Measurements from ENCODE around the gene HDC. TPM values are rescaled to one million over a fixed set of nuclear protein-coding genes. Genes with fewer than 3 reads are reported as not detected.

HDC gene
- total RNA-seq, 1 donor = not detected

GRCh38 chr15:50238255-50238654 lies 27.3 kb downstream of the HDC start:
- TF ChIP-seq CTCF (IDR thresholded peaks at IDR 0.05; ENCODE audit: insufficient read depth, low read depth, low read length) = no peak
- no peak overlapping the region for H3K4me3 ChIP-seq (ENCODE audit: low read depth, low read length)
- DNase-seq (ENCODE audit: low read depth) = no peak

- no peak for DNase-seq (ENCODE audit: low read depth)
- no peak for TF ChIP-seq CTCF (IDR thresholded peaks at IDR 0.05; ENCODE audit: insufficient read depth, low read depth, low read length)
- no peak overlapping the region for H3K4me3 ChIP-seq (ENCODE audit: low read depth, low read length)
Observed at GRCh38 chr15:50236433-50236832, 29.1 kb downstream of the HDC start.

GRCh38 chr15:50235794-50236193 lies 29.7 kb downstream of the HDC start:
- no peak for TF ChIP-seq CTCF (IDR thresholded peaks at IDR 0.05; ENCODE audit: insufficient read depth, low read depth, low read length)
- DNase-seq (ENCODE audit: low read depth) = peak; percentile 32
- H3K4me3 ChIP-seq (ENCODE audit: low read depth, low read length) = no peak overlapping the region

- DNase-seq (ENCODE audit: low read depth) = peak; percentile 25
- peak; percentile 2 for TF ChIP-seq CTCF (IDR thresholded peaks at IDR 0.05; ENCODE audit: insufficient read depth, low read depth, low read length)
- H3K4me3 ChIP-seq (ENCODE audit: low read depth, low read length) = no peak overlapping the region
Observed at GRCh38 chr15:50234764-50235163, 30.8 kb downstream of the HDC start.

- TF ChIP-seq CTCF (IDR thresholded peaks at IDR 0.05; ENCODE audit: insufficient read depth, low read depth, low read length) = no peak
- H3K4me3 ChIP-seq (ENCODE audit: low read depth, low read length) = no peak overlapping the region
- no peak for DNase-seq (ENCODE audit: low read depth)
Observed at GRCh38 chr15:50233192-50233736, 32.3 kb downstream of the HDC start.

- TF ChIP-seq CTCF (IDR thresholded peaks at IDR 0.05; ENCODE audit: insufficient read depth, low read depth, low read length) = no peak
- no peak for DNase-seq (ENCODE audit: low read depth)
- no peak overlapping the region for H3K4me3 ChIP-seq (ENCODE audit: low read depth, low read length)
Observed at GRCh38 chr15:50232791-50233190, 32.7 kb downstream of the HDC start.

GRCh38 chr15:50231761-50232160 lies 33.8 kb downstream of the HDC start:
- H3K4me3 ChIP-seq (ENCODE audit: low read depth, low read length) = no peak overlapping the region
- no peak for TF ChIP-seq CTCF (IDR thresholded peaks at IDR 0.05; ENCODE audit: insufficient read depth, low read depth, low read length)
- DNase-seq (ENCODE audit: low read depth) = no peak
